NCI-H146 treated with DMSO at 0.1 percent for 48 hours (cell line): ENCODE measurements around the gene PFDN1.

Source experiments
- DNase-seq: peaks from one replicate; lab custom pipeline; 2025; ENCODE audit not compliant: unreplicated experiment; lab: John Stamatoyannopoulos, UW

PFDN1 gene

GRCh38 chr5:140298183-140298601 lies 4.7 kb downstream of the PFDN1 start:
- no peak for DNase-seq

GRCh38 chr5:140297283-140297682 lies 5.6 kb downstream of the PFDN1 start:
- DNase-seq = no peak

GRCh38 chr5:140296289-140296688 lies 6.6 kb downstream of the PFDN1 start:
- DNase-seq = no peak

- DNase-seq = no peak
Observed at GRCh38 chr5:140295414-140295813, 7.5 kb downstream of the PFDN1 start.

GRCh38 chr5:140294753-140295152 lies 8.1 kb downstream of the PFDN1 start:
- DNase-seq = no peak

- no peak for DNase-seq
Observed at GRCh38 chr5:140293849-140294100, 9.1 kb downstream of the PFDN1 start.

GRCh38 chr5:140293091-140293848 lies 9.6 kb downstream of the PFDN1 start:
- no peak for DNase-seq

- DNase-seq = no peak
Observed at GRCh38 chr5:140292212-140293036, 10.5 kb downstream of the PFDN1 start.

GRCh38 chr5:140287801-140288521 lies 14.9 kb downstream of the PFDN1 start:
- no peak for DNase-seq

- no peak for DNase-seq
Observed at GRCh38 chr5:140286424-140286823, 16.5 kb downstream of the PFDN1 start.

GRCh38 chr5:140284013-140284412 lies 18.9 kb downstream of the PFDN1 start:
- DNase-seq = no peak

- DNase-seq = no peak
Observed at GRCh38 chr5:140282266-140282665, 20.6 kb downstream of the PFDN1 start.

- no peak for DNase-seq
Observed at GRCh38 chr5:140275837-140276236, 27.1 kb downstream of the PFDN1 start.

- DNase-seq = no peak
Observed at GRCh38 chr5:140273401-140273877, 29.5 kb downstream of the PFDN1 start.

GRCh38 chr5:140270008-140270407 lies 32.9 kb downstream of the PFDN1 start:
- DNase-seq = no peak

- no peak for DNase-seq
Observed at GRCh38 chr5:140267559-140268018, 35.3 kb downstream of the PFDN1 start.

GRCh38 chr5:140267201-140267540 lies 35.7 kb downstream of the PFDN1 start:
- DNase-seq = no peak

GRCh38 chr5:140266471-140267200 lies 36.3 kb downstream of the PFDN1 start:
- no peak for DNase-seq

GRCh38 chr5:140265845-140266244 lies 37.1 kb downstream of the PFDN1 start:
- no peak for DNase-seq

GRCh38 chr5:140262839-140263238 lies 40.1 kb downstream of the PFDN1 start:
- no peak for DNase-seq

- no peak for DNase-seq
Observed at GRCh38 chr5:140262221-140262620, 40.7 kb downstream of the PFDN1 start.
